GM21528 (cell line): Measurements from ENCODE around the gene R3HDM2.
"Not testable (repeated sequence)": the region's sequence is repeated elsewhere in the genome, so short reads cannot be mapped to it uniquely, and the experiment has no call there.

Source experiments
- ATAC-seq: cut with Tn5 transposase; IDR thresholded peaks from one replicate; pipeline ENCODE4 v1.9.1; 2021; ENCODE audit warnings: mild to moderate bottlenecking, moderate library complexity; ENCODE audit not compliant: unreplicated experiment, low FRiP score

R3HDM2 gene

DNA sequence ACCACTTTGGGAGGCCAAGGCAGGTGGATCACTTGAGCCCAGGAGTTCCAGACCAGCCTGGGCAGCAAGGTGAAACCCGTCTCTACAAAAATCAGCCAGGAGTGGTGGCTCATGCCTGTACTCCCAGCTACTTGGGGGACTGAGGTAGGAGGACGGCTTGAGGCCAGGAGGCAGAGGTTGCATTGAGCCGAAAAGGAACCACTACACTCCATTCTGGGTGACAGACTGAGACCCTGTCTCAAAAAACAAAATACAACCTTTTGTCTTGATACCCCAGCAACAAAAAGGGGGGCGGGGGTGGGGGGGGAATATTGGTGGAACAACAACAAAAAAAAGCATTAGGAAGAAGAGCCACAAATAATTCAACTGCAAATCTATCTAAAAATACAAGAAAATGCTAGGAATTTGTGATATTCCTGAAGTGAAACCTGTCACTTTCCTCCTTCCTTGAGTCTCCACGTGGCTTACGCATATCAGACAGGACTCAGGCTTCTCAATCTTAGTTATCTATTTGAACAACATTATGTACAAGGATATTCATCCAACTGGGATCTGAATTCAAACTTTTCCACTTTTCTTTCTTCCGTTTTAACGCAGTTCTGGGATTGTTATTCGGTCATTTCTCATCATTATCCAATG is 1.3 kb downstream of the R3HDM2 start:
- no peak for ATAC-seq

DNA sequence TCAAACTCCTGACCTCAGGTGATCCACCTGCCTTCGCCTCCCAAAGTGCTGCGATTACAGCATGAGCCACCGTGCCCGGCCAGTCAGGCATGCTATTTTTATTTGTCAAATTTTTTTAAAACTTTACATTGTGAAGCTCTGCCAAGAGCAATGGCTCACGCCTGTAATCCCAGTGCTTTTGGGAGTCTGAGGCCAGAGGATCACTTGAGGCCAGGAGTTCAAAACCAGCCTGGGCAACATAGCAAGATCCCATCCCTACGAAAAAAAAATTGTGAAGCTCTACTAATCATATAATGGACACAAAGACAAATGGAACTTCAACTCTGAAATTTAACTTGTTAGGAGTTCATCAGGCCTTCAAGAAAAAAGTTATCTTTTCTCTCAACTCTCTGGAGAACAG is 1.9 kb downstream of the R3HDM2 start:
- ATAC-seq = no peak

- not testable (repeated sequence) for ATAC-seq
These were observed 3.9 kb downstream of the R3HDM2 start for GRCh38 chr12:57426948-57427347.

DNA sequence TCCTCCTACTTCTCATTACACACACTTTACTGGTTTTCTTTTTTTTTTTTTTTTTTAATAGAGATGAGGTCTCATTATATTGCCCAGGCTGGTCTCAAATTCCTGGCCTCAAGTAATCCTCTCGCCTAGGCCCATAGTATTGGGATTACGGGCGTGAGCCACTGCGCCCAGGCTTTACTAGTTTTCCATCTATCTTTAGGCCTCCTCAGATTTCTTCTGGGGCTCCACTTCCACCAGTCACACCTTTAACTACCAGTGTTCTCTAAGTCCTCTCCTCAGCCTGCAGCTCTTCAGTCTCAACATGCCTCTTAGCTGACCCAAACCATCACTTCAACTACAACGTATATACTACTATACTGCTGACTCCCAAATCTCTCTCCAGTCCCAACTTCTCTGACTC is 10.4 kb downstream of the R3HDM2 start:
- ATAC-seq = no peak

DNA sequence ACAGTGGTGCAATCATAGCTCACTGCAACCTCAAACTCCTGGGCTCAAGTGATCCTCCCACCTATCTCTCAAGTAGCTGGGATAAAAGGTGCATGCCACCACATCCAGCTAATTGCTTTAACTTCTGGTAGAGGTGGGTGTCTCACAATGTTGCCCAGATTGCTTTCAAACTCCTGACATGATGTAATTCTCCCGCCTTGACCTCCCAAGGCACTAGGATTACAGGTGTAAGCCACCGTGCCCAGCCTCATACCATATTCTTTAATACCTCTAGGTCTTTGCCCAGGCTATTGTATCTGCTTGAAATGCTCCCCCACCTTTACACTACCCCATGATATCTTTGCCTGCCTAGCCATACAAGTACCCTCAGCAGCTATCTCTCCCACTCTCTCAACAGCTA is 11.3 kb downstream of the R3HDM2 start:
- no peak for ATAC-seq

DNA sequence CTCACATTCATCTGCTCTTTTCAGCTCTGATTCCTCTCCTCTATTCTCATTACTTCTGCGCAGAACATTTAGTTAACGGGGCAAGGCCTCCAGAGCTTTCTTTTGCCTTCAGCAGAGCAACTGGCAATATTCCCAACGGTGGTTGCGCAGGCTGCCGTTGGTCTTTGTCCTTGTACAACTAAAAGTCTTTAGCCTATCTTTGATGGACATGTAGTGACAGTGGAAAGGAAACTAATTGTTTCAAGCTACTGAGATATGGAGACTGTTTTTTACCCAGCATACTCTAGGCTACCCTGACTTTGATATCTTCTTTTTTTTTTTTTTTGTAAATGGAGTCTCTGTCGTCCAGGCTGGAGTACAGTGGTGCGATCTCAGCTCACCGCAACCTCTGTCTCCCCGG is 12.6 kb downstream of the R3HDM2 start:
- no peak for ATAC-seq

DNA sequence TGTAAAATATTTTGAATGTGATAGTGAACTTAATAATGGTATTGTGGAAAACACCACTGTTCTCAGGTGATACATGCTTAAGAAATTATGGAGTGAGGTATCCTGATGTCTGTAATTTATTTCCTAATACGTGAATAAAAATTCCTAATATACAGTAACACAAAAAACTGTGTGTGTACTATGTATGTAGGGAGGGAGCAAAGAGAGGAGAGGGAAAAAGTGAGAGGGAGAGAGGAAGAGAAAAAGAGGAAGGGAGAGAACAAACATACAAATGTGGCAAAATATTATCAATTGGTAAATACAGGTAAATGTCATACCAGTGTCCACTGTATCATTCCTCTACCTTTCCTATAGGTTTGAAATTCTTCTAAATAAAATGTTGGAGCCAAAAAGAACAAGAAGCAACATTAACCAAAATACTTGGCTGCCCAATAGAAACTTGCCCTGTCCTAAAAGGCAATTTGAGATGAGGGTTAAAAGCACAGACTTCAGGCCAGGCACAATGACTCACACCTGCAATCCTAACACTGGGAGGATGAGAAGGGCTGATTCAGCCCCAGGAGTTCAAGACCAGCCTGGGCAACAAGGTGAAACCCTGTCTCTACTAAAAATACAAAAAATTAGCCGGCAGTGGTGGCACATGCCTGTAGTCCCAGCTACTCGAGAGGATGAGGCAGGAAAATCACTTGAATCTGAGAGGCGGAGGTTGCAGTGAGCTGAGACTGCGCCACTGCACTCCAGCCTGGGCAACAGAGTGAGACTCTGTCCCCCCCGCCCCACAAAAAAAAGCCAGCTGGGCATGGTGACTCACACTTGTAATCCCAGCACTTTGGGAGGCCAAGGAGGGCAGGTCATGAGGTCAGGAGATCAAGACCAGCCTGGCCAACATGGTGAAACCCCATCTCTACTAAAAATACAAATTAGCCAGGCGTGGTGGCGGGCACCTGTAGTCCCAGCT is 14.5 kb downstream of the R3HDM2 start:
- no peak for ATAC-seq

GRCh38 chr12:57415088-57415487 is 15.8 kb downstream of the R3HDM2 start:
- ATAC-seq = no peak

DNA sequence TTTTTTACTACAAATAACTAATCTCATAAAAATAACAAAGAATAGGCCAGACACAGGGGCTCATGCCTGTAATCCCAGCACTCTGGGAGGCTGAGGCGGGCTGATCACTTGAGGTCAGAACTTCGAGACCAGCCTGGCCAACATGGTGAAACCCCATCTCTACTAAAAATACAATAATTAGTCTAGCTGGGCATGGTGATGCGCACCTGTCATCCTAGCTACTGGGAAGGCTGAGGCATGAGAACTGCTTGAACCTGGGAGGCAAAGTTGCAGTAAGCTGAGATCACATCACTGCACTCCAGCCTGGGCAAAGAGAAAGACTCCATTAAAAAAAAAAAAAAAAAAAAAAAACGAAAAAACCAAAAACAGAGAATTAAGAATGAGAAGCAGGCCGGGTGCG is 16.7 kb downstream of the R3HDM2 start:
- not testable (repeated sequence) for ATAC-seq

GRCh38 chr12:57410534-57410933 is 20.3 kb downstream of the R3HDM2 start:
- no peak for ATAC-seq

GRCh38 chr12:57404966-57405640 is 25.7 kb downstream of the R3HDM2 start:
- ATAC-seq = no peak

- not testable (repeated sequence) for ATAC-seq
These were observed 28.7 kb downstream of the R3HDM2 start for GRCh38 chr12:57402156-57402555.

GRCh38 chr12:57401165-57401564 is 29.7 kb downstream of the R3HDM2 start:
- no peak for ATAC-seq

- ATAC-seq = not testable (repeated sequence)
These were observed 31.0 kb downstream of the R3HDM2 start for GRCh38 chr12:57399718-57400463.

DNA sequence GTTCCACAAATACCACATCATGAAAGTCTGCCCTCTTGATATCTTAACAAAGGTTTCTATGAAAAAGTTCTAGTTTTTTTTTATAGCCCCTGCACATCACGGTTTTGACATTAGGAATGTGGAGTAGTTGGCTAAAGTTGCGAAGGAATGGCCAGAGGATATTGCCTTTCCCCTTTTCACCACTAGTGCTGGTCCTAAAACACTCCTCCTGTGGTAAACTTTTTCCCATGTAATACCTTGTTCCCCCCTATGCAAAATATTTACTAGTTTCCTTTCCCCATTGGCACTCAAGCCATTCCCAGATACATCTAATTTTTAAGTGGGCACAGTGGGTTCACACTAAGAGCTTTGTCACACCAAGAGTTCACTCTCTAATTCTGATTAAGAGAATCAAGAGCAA is 33.4 kb downstream of the R3HDM2 start:
- ATAC-seq = no peak

DNA sequence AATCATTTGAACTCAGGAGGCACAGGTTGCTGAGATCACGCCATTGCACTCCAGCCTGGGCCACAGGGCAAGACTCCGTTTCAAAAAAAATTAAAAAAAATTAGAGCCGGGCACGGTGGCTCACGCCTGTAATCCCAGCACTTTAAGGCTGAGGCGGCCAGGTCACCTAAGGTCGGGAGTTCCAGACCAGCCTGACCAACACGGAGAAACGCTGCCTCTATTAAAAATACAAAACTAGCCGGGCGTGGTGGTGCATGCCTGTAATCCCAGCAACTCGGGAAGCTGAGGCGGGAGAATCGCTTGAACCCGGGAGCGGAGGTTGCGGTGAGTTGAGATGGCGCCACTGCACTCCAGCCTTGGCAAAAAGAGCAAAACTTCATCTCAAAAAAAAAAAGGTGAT is 35.7 kb downstream of the R3HDM2 start:
- no peak for ATAC-seq

DNA sequence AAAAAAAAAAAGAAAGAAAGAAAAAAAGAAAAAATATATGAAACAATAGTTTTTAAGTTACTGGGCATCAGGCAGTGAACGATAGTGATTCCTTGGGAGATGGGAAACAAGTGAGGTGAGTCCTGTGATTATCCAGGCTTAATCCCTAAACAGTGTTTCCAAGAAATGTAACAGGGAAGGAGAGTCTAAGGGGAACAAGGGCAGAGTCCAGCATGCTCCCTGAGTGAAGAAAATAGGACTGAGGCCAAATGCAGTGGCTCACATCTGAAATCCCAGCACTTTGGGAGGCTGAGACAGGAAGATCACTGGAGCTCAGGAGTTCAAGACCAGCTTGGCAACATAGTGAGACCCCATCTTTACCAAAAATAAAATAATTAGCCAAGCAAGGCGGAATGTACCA is 40.7 kb downstream of the R3HDM2 start:
- ATAC-seq = no peak

- no peak for ATAC-seq
These were observed 41.8 kb downstream of the R3HDM2 start for GRCh38 chr12:57389033-57389432.

DNA sequence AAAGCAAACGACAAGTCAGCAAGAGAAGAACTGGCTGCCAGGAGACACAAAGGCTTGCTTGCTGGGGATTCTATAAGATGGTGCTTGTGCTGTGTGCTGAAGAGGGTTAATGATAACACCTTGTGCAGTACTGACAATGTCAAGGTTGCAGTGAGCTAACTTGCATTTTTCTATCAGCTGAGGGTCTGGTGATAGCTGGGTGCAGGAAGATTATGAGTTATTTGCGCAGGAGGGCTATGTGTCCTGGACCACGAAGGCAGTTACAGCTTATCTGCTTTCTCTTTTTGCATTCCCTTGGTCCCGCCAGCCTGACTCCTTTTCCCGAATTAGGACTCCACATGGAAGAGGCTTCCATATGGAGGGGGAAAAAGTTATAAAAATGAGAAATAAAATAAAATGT is 42.4 kb downstream of the R3HDM2 start:
- no peak for ATAC-seq

DNA sequence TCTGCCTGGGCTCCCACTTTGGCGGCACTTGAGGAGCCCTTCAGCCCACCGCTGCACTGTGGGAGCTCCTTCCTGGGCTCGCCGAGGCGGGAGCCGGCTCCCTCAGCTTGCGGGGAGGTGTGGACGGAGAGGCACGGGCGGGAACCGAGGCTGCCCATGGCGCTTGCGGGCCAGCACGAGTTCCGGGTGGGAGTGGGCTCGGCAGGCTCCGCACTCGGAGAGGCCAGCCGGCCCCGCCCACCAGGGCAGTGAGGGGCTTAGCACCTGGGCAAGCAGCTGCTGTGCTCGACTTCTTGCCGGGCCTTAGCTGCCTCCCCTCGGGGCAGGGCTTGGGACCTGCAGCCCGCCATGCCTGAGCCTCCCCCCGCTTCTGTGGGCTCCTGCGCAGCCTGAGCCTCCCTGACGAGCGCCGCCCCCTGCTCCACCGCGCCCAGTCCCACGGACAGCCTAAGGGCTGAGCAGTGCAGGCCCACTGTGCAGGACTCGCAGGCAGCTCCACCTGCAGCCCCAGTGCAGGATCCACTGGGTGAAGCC is 44.6 kb downstream of the R3HDM2 start:
- ATAC-seq = no peak
